ENCODE measurements around the gene GOLGA6L2. TPM values are rescaled to one million over a fixed set of nuclear protein-coding genes. Genes with fewer than 3 reads are reported as not detected.

The GOLGA6L2 gene
- total RNA-seq, 1 donor from 2014 or later = not detected

DNA sequence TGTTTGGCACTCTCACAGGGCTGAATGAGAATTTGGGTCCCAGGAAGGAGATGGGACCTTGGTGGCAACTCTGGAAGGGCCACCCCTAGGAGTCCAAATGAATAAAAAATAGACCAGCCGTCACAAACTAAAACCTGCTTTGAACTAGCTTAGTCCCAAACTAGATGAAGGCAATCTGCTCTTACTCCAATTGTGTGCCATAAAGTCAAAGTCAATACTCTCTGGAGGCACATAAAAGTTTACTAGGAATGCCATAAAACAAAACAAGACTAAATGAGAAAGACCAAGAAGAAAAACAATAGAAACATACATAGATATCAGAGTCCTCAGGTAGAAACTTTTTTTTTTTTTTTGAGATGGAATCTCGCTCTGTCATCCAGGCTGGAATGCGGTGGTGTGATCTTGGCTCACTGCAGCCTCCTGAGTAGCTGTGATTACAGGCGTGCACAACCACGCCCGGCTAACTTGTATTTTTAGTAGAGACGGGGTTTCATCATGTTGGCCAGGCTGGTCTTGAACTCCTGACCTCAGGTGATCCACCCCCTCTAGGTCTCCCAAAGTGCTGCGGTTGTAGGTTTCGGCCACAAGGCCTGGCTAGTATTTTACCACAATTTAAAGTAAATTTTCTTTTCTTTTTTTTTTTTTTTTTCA is 8.1 kb downstream of the GOLGA6L2 start:
- no peaks in the 10 kb centered on the region for H4K20me1 ChIP-seq (ENCODE audit: insufficient read depth, low read length)
- no peaks in the 10 kb centered on the region for H3K4me1 ChIP-seq (ENCODE audit: insufficient read depth, low read length)
- no peak overlapping the region for H2AFZ ChIP-seq (ENCODE audit: low read depth, low read length)
- TF ChIP-seq, protein P1, sequence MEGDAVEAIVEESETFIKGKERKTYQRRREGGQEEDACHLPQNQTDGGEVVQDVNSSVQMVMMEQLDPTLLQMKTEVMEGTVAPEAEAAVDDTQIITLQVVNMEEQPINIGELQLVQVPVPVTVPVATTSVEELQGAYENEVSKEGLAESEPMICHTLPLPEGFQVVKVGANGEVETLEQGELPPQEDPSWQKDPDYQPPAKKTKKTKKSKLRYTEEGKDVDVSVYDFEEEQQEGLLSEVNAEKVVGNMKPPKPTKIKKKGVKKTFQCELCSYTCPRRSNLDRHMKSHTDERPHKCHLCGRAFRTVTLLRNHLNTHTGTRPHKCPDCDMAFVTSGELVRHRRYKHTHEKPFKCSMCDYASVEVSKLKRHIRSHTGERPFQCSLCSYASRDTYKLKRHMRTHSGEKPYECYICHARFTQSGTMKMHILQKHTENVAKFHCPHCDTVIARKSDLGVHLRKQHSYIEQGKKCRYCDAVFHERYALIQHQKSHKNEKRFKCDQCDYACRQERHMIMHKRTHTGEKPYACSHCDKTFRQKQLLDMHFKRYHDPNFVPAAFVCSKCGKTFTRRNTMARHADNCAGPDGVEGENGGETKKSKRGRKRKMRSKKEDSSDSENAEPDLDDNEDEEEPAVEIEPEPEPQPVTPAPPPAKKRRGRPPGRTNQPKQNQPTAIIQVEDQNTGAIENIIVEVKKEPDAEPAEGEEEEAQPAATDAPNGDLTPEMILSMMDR (IDR thresholded peaks at IDR 0.05; ENCODE audit: insufficient read depth, low read depth, low read length) = no peak
- TF ChIP-seq EZH2 (IDR thresholded peaks at IDR 0.05; ENCODE audit: insufficient read depth, low read length) = no peak
- Mint-ChIP-seq H3K4me1 (ENCODE audit: low read depth, unreplicated experiment) (no peaks in the 10 kb centered on the region), H3K27me3 (ENCODE audit: low read depth, unreplicated experiment) (peaks cover 5% of the 10 kb centered on the region), H3K4me3 (ENCODE audit: unreplicated experiment) (no peak overlapping the region), H3K36me3 (ENCODE audit: low read depth, unreplicated experiment) (no peaks in the 10 kb centered on the region), H3K27ac (ENCODE audit: unreplicated experiment) (no peak overlapping the region), H3K9me3 (ENCODE audit: unreplicated experiment) (peaks cover 2% of the 10 kb centered on the region)
- H3K9me3 ChIP-seq (ENCODE audit: insufficient read depth, low read depth, low read length) = no peaks in the 10 kb centered on the region
- DNase-seq (ENCODE audit: low read depth) (no peak), FAIRE-seq (no peak)
- no peaks in the 10 kb centered on the region for H3K27me3 ChIP-seq (ENCODE audit: insufficient read depth, low read length)
- no peak overlapping the region for H3K27ac ChIP-seq (ENCODE audit: low read depth, low read length)
- H3K4me3 ChIP-seq (ENCODE audit: insufficient read depth, low read depth, low read length) = no peak overlapping the region
- no peaks in the 10 kb centered on the region for H3K36me3 ChIP-seq (ENCODE audit: insufficient read depth, low read length)
- no peak overlapping the region for H3K4me2 ChIP-seq (ENCODE audit: low read length)
- H3K9ac ChIP-seq (ENCODE audit: low read length) = no peak overlapping the region
- H3K79me2 ChIP-seq (ENCODE audit: insufficient read depth, low read length) = no peaks in the 10 kb centered on the region

DNA sequence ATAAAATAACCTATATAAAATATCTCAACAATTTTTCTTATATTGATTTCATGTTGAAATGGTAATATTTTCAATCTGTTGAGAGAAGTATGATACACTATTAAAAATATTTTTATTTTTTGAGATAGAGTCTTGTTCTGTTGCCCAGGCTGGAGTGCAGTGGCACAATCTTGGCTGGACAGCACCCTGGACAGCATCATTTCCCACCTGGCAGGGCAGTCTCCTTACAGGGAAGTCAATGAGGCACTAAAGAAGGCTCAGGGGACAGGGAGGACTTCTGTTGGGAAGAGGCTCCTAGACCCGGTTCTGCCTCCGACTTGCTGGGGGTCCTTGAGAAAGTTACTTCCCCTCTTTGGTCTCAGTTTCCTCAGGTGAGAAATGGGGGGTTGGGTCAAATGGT is 9.4 kb downstream of the GOLGA6L2 start:
- no peaks in the 10 kb centered on the region for H3K79me2 ChIP-seq (ENCODE audit: insufficient read depth, low read length)
- FAIRE-seq = no peak

DNA sequence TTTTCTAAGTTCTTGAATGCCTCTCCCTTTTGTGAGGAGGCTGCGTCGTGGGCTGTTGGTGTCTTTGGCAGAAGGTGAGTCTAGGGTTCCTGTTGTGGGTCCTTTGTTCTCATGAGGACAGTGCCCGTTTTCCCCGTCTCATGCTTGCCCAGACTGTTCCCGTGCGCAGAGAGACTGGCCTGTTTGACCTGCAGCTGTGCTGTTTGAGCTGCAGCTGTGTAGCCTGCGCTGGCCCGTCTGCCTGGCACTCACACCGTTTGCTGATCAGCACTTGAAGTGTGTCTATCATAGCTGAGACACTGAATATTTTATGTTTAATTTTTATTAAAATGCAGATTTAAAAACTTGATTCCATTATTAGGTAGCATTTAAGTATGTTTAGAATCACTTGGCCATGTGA is 9.9 kb downstream of the GOLGA6L2 start:
- FAIRE-seq = no peak
- Histone ChIP-seq H3K4me3 (ENCODE audit: insufficient read depth, low read depth, low read length) (no peak overlapping the region), H3K4me2 (ENCODE audit: low read length) (no peak overlapping the region), H3K27me3 (ENCODE audit: insufficient read depth, low read length) (no peaks in the 10 kb centered on the region), H3K27ac (ENCODE audit: low read depth, low read length) (no peak overlapping the region), H3K79me2 (ENCODE audit: insufficient read depth, low read length) (no peaks in the 10 kb centered on the region), H3K4me1 (ENCODE audit: insufficient read depth, low read length) (no peaks in the 10 kb centered on the region), H3K36me3 (ENCODE audit: insufficient read depth, low read length) (no peaks in the 10 kb centered on the region), H3K9me3 (ENCODE audit: insufficient read depth, low read depth, low read length) (no peaks in the 10 kb centered on the region), H4K20me1 (ENCODE audit: insufficient read depth, low read length) (no peaks in the 10 kb centered on the region), H2AFZ (ENCODE audit: low read depth, low read length) (no peak overlapping the region), H3K9ac (ENCODE audit: low read length) (no peak overlapping the region)
- peaks cover 5% of the 10 kb centered on the region for H3K27me3 Mint-ChIP-seq (ENCODE audit: low read depth, unreplicated experiment)
- H3K4me3 Mint-ChIP-seq (ENCODE audit: unreplicated experiment) = no peak overlapping the region
- TF ChIP-seq, protein P1 (IDR thresholded peaks at IDR 0.05; ENCODE audit: insufficient read depth, low read depth, low read length) = no peak
- TF ChIP-seq EZH2 (IDR thresholded peaks at IDR 0.05; ENCODE audit: insufficient read depth, low read length) = no peak
- no peaks in the 10 kb centered on the region for H3K4me1 Mint-ChIP-seq (ENCODE audit: low read depth, unreplicated experiment)
- no peaks in the 10 kb centered on the region for H3K9me3 Mint-ChIP-seq (ENCODE audit: unreplicated experiment)
- H3K27ac Mint-ChIP-seq (ENCODE audit: unreplicated experiment) = no peak overlapping the region
- DNase-seq (ENCODE audit: low read depth) = no peak
- H3K36me3 Mint-ChIP-seq (ENCODE audit: low read depth, unreplicated experiment) = no peaks in the 10 kb centered on the region

More for the DNA sequence above, 9.4 kb downstream of the GOLGA6L2 start:
- H3K4me2 ChIP-seq (ENCODE audit: low read length) = no peak overlapping the region
- no peak overlapping the region for H3K9ac ChIP-seq (ENCODE audit: low read length)
- H2AFZ ChIP-seq (ENCODE audit: low read depth, low read length) = no peak overlapping the region
- H3K36me3 Mint-ChIP-seq (ENCODE audit: low read depth, unreplicated experiment) = no peaks in the 10 kb centered on the region
- H3K27ac Mint-ChIP-seq (ENCODE audit: unreplicated experiment) = no peak overlapping the region
- peaks cover 2% of the 10 kb centered on the region for H3K9me3 Mint-ChIP-seq (ENCODE audit: unreplicated experiment)
- H3K4me3 Mint-ChIP-seq (ENCODE audit: unreplicated experiment) = no peak overlapping the region
- no peaks in the 10 kb centered on the region for H3K4me1 Mint-ChIP-seq (ENCODE audit: low read depth, unreplicated experiment)
- H3K36me3 ChIP-seq (ENCODE audit: insufficient read depth, low read length) = no peaks in the 10 kb centered on the region
- H3K27ac ChIP-seq (ENCODE audit: low read depth, low read length) = no peak overlapping the region
- no peaks in the 10 kb centered on the region for H4K20me1 ChIP-seq (ENCODE audit: insufficient read depth, low read length)
- no peaks in the 10 kb centered on the region for H3K4me1 ChIP-seq (ENCODE audit: insufficient read depth, low read length)
- TF ChIP-seq EZH2 (IDR thresholded peaks at IDR 0.05; ENCODE audit: insufficient read depth, low read length) = no peak
- TF ChIP-seq, protein P1 (IDR thresholded peaks at IDR 0.05; ENCODE audit: insufficient read depth, low read depth, low read length) = no peak
- no peak for DNase-seq (ENCODE audit: low read depth)
- H3K27me3 ChIP-seq (ENCODE audit: insufficient read depth, low read length) = no peaks in the 10 kb centered on the region
- H3K27me3 Mint-ChIP-seq (ENCODE audit: low read depth, unreplicated experiment) = peaks cover 5% of the 10 kb centered on the region
- H3K9me3 ChIP-seq (ENCODE audit: insufficient read depth, low read depth, low read length) = no peaks in the 10 kb centered on the region
- no peak overlapping the region for H3K4me3 ChIP-seq (ENCODE audit: insufficient read depth, low read depth, low read length)

Data from astrocyte (in vitro differentiated cells and primary cell).